ENCODE results near the gene LAMTOR1. TPM values are rescaled to one million over a fixed set of nuclear protein-coding genes. Genes with fewer than 3 reads are reported as not detected.

Gene LAMTOR1
- total RNA-seq, 2 experiments from 2014 or later: 61.8 to 64.1 TPM

DNA sequence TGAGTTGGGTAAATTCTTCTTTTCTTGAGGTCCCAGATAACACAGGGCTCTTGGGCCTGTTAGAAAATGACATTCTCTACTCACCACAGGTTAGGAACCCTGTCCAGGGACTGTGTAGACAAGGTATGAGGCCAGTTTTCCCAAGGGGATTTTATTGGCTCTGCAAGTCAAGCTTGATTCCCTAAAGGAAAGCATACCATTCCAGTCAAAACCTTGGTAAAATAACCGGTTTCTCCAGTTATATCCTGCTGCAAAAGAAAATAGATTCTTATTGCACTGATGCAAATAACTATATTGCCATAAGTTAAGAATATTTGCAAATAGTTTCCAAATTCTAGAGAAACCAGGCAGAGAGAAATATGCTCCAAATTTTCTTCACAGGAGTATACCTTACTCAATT, 22.9 kb upstream of the LAMTOR1 start:
- Histone ChIP-seq H3K4me3 (ENCODE audit: low read depth, low read length, poor library complexity, severe bottlenecking) (no peak overlapping the region), H2AFZ (ENCODE audit: low read length) (no peak overlapping the region), H3K27ac (ENCODE audit: low read depth, low read length, poor library complexity, severe bottlenecking) (no peak overlapping the region), H3K4me2 (ENCODE audit: low read length) (no peak overlapping the region), H3K9me2 (ENCODE audit: insufficient read depth, low read length) (no peaks in the 10 kb centered on the region), H3K79me2 (ENCODE audit: insufficient read depth, low read depth, low read length) (no peaks in the 10 kb centered on the region), H3K9me3 (ENCODE audit: low read length) (peaks cover 33% of the 10 kb centered on the region), H3K4me1 (ENCODE audit: insufficient read depth, low read length, poor library complexity, severe bottlenecking) (no peaks in the 10 kb centered on the region), H3K36me3 (ENCODE audit: insufficient read depth, low read length) (no peaks in the 10 kb centered on the region), H4K20me1 (ENCODE audit: insufficient read depth, low read length) (no peaks in the 10 kb centered on the region)
- intact Hi-C loops (cut with micrococcal nuclease; ENCODE audit: unreplicated experiment): no loop called here
- BruUV-seq (replicated peaks): no TSS peak
- POLR2A ChIA-PET: interaction anchor here (1.2 kb wide), 1 partner anchor 26 kb away, joined by 5 read pairs; no protein-coding TSS in a partner anchor
- no peak for TF ChIP-seq EZH2phosphoT487 (IDR thresholded peaks at IDR 0.05; ENCODE audit: borderline replicate concordance, low read depth, low read length)
- TF ChIP-seq, protein P1, sequence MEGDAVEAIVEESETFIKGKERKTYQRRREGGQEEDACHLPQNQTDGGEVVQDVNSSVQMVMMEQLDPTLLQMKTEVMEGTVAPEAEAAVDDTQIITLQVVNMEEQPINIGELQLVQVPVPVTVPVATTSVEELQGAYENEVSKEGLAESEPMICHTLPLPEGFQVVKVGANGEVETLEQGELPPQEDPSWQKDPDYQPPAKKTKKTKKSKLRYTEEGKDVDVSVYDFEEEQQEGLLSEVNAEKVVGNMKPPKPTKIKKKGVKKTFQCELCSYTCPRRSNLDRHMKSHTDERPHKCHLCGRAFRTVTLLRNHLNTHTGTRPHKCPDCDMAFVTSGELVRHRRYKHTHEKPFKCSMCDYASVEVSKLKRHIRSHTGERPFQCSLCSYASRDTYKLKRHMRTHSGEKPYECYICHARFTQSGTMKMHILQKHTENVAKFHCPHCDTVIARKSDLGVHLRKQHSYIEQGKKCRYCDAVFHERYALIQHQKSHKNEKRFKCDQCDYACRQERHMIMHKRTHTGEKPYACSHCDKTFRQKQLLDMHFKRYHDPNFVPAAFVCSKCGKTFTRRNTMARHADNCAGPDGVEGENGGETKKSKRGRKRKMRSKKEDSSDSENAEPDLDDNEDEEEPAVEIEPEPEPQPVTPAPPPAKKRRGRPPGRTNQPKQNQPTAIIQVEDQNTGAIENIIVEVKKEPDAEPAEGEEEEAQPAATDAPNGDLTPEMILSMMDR (conservative IDR thresholded peaks at IDR 0.05; ENCODE audit: low read length): no peak
- no peak for DNase-seq (ENCODE audit: low spot score)
- CTCF ChIA-PET (ENCODE audit: unreplicated experiment): no interaction called here

DNA sequence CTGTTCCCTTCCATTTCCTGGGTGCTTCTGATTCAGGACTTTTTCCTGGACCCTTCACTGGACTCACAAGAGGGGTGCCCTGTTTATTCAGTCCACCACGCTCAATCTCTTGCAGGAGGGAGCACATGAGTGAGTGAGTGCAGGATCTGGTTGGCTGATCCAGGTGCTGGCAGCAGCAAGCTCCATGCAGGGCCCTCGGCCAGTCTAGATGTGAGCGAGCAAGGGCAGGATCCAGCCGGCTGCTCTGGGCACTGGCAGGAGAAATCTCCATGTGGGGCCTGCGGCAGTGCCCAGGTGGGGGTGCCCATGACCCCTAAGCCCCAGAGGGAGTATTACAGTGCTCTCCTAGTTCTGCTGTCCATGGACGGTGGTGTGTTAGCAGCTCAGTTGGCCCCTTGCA, 20.9 kb upstream of the LAMTOR1 start:
- Histone ChIP-seq H3K36me3 (ENCODE audit: insufficient read depth, low read length) (no peaks in the 10 kb centered on the region), H2AFZ (ENCODE audit: low read length) (no peak overlapping the region), H3K4me2 (ENCODE audit: low read length) (no peak overlapping the region), H3K9me3 (ENCODE audit: low read length) (peaks cover 33% of the 10 kb centered on the region), H3K9me2 (ENCODE audit: insufficient read depth, low read length) (no peaks in the 10 kb centered on the region), H3K27ac (ENCODE audit: low read depth, low read length, poor library complexity, severe bottlenecking) (no peak overlapping the region), H4K20me1 (ENCODE audit: insufficient read depth, low read length) (no peaks in the 10 kb centered on the region), H3K79me2 (ENCODE audit: insufficient read depth, low read depth, low read length) (no peaks in the 10 kb centered on the region), H3K4me1 (ENCODE audit: insufficient read depth, low read length, poor library complexity, severe bottlenecking) (no peaks in the 10 kb centered on the region), H3K4me3 (ENCODE audit: low read depth, low read length, poor library complexity, severe bottlenecking) (no peak overlapping the region)
- ChIA-PET CTCF (ENCODE audit: unreplicated experiment) (no interaction called here), POLR2A (no interaction called here)
- BruUV-seq (replicated peaks): no TSS peak
- DNase-seq (ENCODE audit: low spot score): no peak
- intact Hi-C loops (cut with micrococcal nuclease; ENCODE audit: unreplicated experiment): no loop called here
- TF ChIP-seq EZH2phosphoT487 (IDR thresholded peaks at IDR 0.05; ENCODE audit: borderline replicate concordance, low read depth, low read length): no peak
- TF ChIP-seq, protein P1 (conservative IDR thresholded peaks at IDR 0.05; ENCODE audit: low read length): no peak

DNA sequence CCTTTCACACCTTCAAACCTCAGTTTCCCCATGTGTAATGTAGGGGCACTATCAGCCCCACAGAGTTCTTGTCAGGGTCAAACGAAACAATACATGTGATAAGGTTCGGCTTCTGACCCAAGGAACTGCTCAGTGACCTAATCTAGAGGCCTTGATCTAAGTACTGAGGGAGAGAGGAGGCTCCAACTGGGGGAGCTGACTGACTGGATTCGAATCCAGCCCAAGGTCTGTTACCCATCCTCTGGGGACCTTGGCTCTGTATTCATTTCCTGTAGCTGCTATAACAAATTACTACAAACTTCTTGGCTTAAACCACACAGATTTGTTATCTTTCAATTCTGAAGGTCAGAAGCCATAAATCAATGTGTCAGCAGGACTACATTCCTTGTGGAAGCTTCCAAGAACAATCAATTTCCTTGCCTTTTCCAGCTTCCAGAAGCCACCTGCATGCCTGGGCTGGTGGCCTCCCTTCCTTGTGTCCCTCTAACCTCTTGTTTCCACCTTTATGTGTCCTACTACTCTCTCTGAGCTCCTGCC, 20.1 kb upstream of the LAMTOR1 start:
- Histone ChIP-seq H3K4me1 (ENCODE audit: insufficient read depth, low read length, poor library complexity, severe bottlenecking) (no peaks in the 10 kb centered on the region), H2AFZ (ENCODE audit: low read length) (no peak overlapping the region), H3K27ac (ENCODE audit: low read depth, low read length, poor library complexity, severe bottlenecking) (no peak overlapping the region), H3K9me3 (ENCODE audit: low read length) (peaks cover 26% of the 10 kb centered on the region), H4K20me1 (ENCODE audit: insufficient read depth, low read length) (no peaks in the 10 kb centered on the region), H3K4me3 (ENCODE audit: low read depth, low read length, poor library complexity, severe bottlenecking) (no peak overlapping the region), H3K4me2 (ENCODE audit: low read length) (no peak overlapping the region), H3K9me2 (ENCODE audit: insufficient read depth, low read length) (no peaks in the 10 kb centered on the region), H3K79me2 (ENCODE audit: insufficient read depth, low read depth, low read length) (no peaks in the 10 kb centered on the region), H3K36me3 (ENCODE audit: insufficient read depth, low read length) (no peaks in the 10 kb centered on the region)
- intact Hi-C loops (cut with micrococcal nuclease; ENCODE audit: unreplicated experiment): no loop called here
- no peak for DNase-seq (ENCODE audit: low spot score)
- ChIA-PET CTCF (ENCODE audit: unreplicated experiment) (no interaction called here), POLR2A (no interaction called here)
- BruUV-seq (replicated peaks): no TSS peak
- TF ChIP-seq, protein P1 (conservative IDR thresholded peaks at IDR 0.05; ENCODE audit: low read length): no peak
- no peak for TF ChIP-seq EZH2phosphoT487 (IDR thresholded peaks at IDR 0.05; ENCODE audit: borderline replicate concordance, low read depth, low read length)
